ENCODE measurements around the gene WIPF2. TPM values are rescaled to one million over a fixed set of nuclear protein-coding genes. Genes with fewer than 3 reads are reported as not detected.
"Not testable (repeated sequence)": the region's sequence is repeated elsewhere in the genome, so short reads cannot be mapped to it uniquely, and the experiment has no call there.

The WIPF2 gene
- total RNA-seq, 2 experiments from 2014 or later = 15.3 to 17.9 TPM

GRCh38 chr17:40197550-40197949 lies 21.6 kb upstream of the WIPF2 start:
- Mint-ChIP-seq H3K9me3 (no peaks in the 10 kb centered on the region), H3K4me1 (ENCODE audit: low read depth) (peaks cover 12% of the 10 kb centered on the region), H3K4me3 (no peak overlapping the region), H3K27ac (no peak overlapping the region), H3K27me3 (peaks cover 1% of the 10 kb centered on the region), H3K36me3 (ENCODE audit: low read depth) (no peaks in the 10 kb centered on the region)
- intact Hi-C loops (cut with micrococcal nuclease) = no loop called here
- POLR2A ChIA-PET = no interaction called here
- no peak for ATAC-seq
- DNase-seq = no peak
- CTCF ChIA-PET = interaction anchor here (1.0 to 2.7 kb wide), 7 partner anchors 8 to 158 kb away, joined by 3 to 11 read pairs (median 5); no protein-coding TSS in a partner anchor
- TF ChIP-seq CTCF (IDR thresholded peaks at IDR 0.05) = no peak

GRCh38 chr17:40197965-40198456 lies 21.1 kb upstream of the WIPF2 start:
- H3K9me3 Mint-ChIP-seq; H3K27ac Mint-ChIP-seq; H3K36me3 Mint-ChIP-seq (ENCODE audit: low read depth); intact Hi-C loops (cut with micrococcal nuclease); H3K27me3 Mint-ChIP-seq: not testable (repeated sequence)
- DNase-seq = peak; percentile 62
- Mint-ChIP-seq H3K4me3 (peak overlapping the region; percentile 63), H3K4me1 (ENCODE audit: low read depth) (peaks cover 12% of the 10 kb centered on the region)
- ATAC-seq = peak; percentile 37
- CTCF ChIA-PET = interaction anchor here (0.8 to 2.7 kb wide), 11 partner anchors 9 to 575 kb away, joined by 3 to 11 read pairs (median 3); no protein-coding TSS in a partner anchor
- POLR2A ChIA-PET = interaction anchor here (0.8 kb wide), 1 partner anchor 76 kb away, joined by 3 read pairs; no protein-coding TSS in a partner anchor

- POLR2A ChIA-PET = interaction anchor here (0.8 kb wide), 1 partner anchor 76 kb away, joined by 3 read pairs; no protein-coding TSS in a partner anchor
- intact Hi-C loops (cut with micrococcal nuclease) = no loop called here
- no peak for DNase-seq
- Mint-ChIP-seq H3K27ac (no peak overlapping the region), H3K27me3 (peaks cover 3% of the 10 kb centered on the region), H3K4me1 (ENCODE audit: low read depth) (peaks cover 12% of the 10 kb centered on the region), H3K4me3 (peak overlapping the region; percentile 63), H3K36me3 (ENCODE audit: low read depth) (no peaks in the 10 kb centered on the region), H3K9me3 (no peaks in the 10 kb centered on the region)
- CTCF ChIA-PET = interaction anchor here (0.8 to 2.7 kb wide), 11 partner anchors 9 to 575 kb away, joined by 3 to 11 read pairs (median 3); no protein-coding TSS in a partner anchor
- ATAC-seq = no peak
- no peak for TF ChIP-seq CTCF (IDR thresholded peaks at IDR 0.05)
Measured at GRCh38 chr17:40198576-40198975, 20.5 kb upstream of the WIPF2 start.

GRCh38 chr17:40203131-40203530 lies 16.0 kb upstream of the WIPF2 start:
- ChIA-PET CTCF (interaction anchor here (1.1 to 5.0 kb wide), 8 partner anchors 12 to 176 kb away, joined by 3 to 45 read pairs (median 12); partner anchors contain the start of gene WIPF2), POLR2A (no interaction called here)
- DNase-seq = no peak
- intact Hi-C loops (cut with micrococcal nuclease) = loop anchor here (5.0 kb wide), 1 partner anchor 89 kb away; no protein-coding TSS in a partner anchor
- H3K4me1 Mint-ChIP-seq (ENCODE audit: low read depth) = peaks cover 7% of the 10 kb centered on the region
- H3K27ac Mint-ChIP-seq = no peak overlapping the region
- H3K36me3 Mint-ChIP-seq (ENCODE audit: low read depth) = no peaks in the 10 kb centered on the region
- peaks cover 3% of the 10 kb centered on the region for H3K27me3 Mint-ChIP-seq
- no peak overlapping the region for H3K4me3 Mint-ChIP-seq
- no peak for ATAC-seq
- H3K9me3 Mint-ChIP-seq = no peaks in the 10 kb centered on the region
- TF ChIP-seq CTCF (IDR thresholded peaks at IDR 0.05) = no peak

- POLR2A ChIA-PET = interaction anchor here (0.6 kb wide), 1 partner anchor 239 kb away, joined by 3 read pairs; no protein-coding TSS in a partner anchor
- ATAC-seq; H3K27ac Mint-ChIP-seq; H3K27me3 Mint-ChIP-seq; H3K36me3 Mint-ChIP-seq (ENCODE audit: low read depth); H3K4me1 Mint-ChIP-seq (ENCODE audit: low read depth); CTCF ChIA-PET; DNase-seq; H3K9me3 Mint-ChIP-seq; intact Hi-C loops (cut with micrococcal nuclease); H3K4me3 Mint-ChIP-seq: not testable (repeated sequence)
Measured at GRCh38 chr17:40206193-40206592, 12.9 kb upstream of the WIPF2 start.

- DNase-seq = no peak
- TF ChIP-seq CTCF (IDR thresholded peaks at IDR 0.05) = no peak
- Mint-ChIP-seq H3K4me3 (no peak overlapping the region), H3K4me1 (ENCODE audit: low read depth) (no peaks in the 10 kb centered on the region), H3K9me3 (no peaks in the 10 kb centered on the region), H3K36me3 (ENCODE audit: low read depth) (no peaks in the 10 kb centered on the region), H3K27ac (no peak overlapping the region), H3K27me3 (no peaks in the 10 kb centered on the region)
- POLR2A ChIA-PET = interaction anchor here (1.3 to 1.4 kb wide), 2 partner anchors 14 to 79 kb away, joined by 3 read pairs; no protein-coding TSS in a partner anchor
- no peak for ATAC-seq
- CTCF ChIA-PET = interaction anchor here (0.9 to 2.4 kb wide), 3 partner anchors 9 to 135 kb away, joined by 5 to 13 read pairs (median 5); partner anchors contain the start of gene WIPF2
- intact Hi-C loops (cut with micrococcal nuclease) = no loop called here
Measured at GRCh38 chr17:40209404-40210093, 9.6 kb upstream of the WIPF2 start.

- ATAC-seq; H3K9me3 Mint-ChIP-seq; H3K36me3 Mint-ChIP-seq (ENCODE audit: low read depth); CTCF ChIA-PET; H3K4me3 Mint-ChIP-seq; DNase-seq; H3K27me3 Mint-ChIP-seq; H3K27ac Mint-ChIP-seq; H3K4me1 Mint-ChIP-seq (ENCODE audit: low read depth); intact Hi-C loops (cut with micrococcal nuclease): not testable (repeated sequence)
- POLR2A ChIA-PET = interaction anchor here (1.2 kb wide), 1 partner anchor 9 kb away, joined by 4 read pairs; no protein-coding TSS in a partner anchor
Measured at GRCh38 chr17:40213914-40214313, 5.2 kb upstream of the WIPF2 start.
